Neural cell (in vitro differentiated cells): Measurements from ENCODE around the gene C11orf16.

ENCODE experiments used
- EP300 ChIP-seq: fragments of 450-650 bp; conservative IDR thresholded peaks from 2 replicates; pipeline ENCODE4 v1.6.1; 2014; ENCODE audit warnings: antibody characterized with exemption, mild to moderate bottlenecking, moderate library complexity; ENCODE audit not compliant: poor library complexity, severe bottlenecking
- POLR2AphosphoS5 ChIP-seq: IDR thresholded peaks from 2 replicates; pipeline ENCODE4 v1.6.1; 2012
- SMC3 ChIP-seq: fragments of 450-650 bp; conservative IDR thresholded peaks from 2 replicates; pipeline ENCODE4 v1.6.1; 2014; ENCODE audit warnings: antibody characterized with exemption, mild to moderate bottlenecking, moderate library complexity; ENCODE audit not compliant: poor library complexity
- TF ChIP-seq, protein P1 (sequence below): fragments of 450-650 bp; IDR thresholded peaks from 2 replicates; pipeline ENCODE4 v1.5.1; 2014; ENCODE audit warnings: antibody characterized with exemption, mild to moderate bottlenecking, moderate library complexity; ENCODE audit not compliant: poor library complexity, severe bottlenecking
- TF ChIP-seq, protein P2 (sequence below): IDR thresholded peaks from 2 replicates; pipeline ENCODE4 v1.6.1; 2012; ENCODE audit warnings: borderline replicate concordance

DNA sequence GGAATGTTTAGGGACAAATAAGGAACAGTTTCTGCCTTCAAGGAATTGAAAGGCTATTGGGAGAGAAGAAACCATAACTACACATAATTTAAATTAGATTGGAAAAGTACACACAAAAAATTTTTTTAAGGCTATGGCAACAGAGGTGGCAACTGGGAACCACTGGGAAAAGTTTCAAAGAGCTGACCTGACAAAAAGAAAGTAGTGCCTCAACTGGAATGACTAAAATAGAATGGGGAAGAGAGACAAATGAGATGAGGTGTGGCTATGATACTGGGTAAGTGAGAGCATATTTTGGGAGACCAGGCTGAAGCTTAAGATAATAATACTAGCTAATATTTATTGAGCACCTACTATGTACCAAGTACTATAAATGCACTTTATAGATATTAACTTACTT lies 24.6 kb downstream of the C11orf16 start:
- TF ChIP-seq POLR2AphosphoS5 (no peak), SMC3 (no peak), EP300 (no peak)
- TF ChIP-seq, protein P1, sequence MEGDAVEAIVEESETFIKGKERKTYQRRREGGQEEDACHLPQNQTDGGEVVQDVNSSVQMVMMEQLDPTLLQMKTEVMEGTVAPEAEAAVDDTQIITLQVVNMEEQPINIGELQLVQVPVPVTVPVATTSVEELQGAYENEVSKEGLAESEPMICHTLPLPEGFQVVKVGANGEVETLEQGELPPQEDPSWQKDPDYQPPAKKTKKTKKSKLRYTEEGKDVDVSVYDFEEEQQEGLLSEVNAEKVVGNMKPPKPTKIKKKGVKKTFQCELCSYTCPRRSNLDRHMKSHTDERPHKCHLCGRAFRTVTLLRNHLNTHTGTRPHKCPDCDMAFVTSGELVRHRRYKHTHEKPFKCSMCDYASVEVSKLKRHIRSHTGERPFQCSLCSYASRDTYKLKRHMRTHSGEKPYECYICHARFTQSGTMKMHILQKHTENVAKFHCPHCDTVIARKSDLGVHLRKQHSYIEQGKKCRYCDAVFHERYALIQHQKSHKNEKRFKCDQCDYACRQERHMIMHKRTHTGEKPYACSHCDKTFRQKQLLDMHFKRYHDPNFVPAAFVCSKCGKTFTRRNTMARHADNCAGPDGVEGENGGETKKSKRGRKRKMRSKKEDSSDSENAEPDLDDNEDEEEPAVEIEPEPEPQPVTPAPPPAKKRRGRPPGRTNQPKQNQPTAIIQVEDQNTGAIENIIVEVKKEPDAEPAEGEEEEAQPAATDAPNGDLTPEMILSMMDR = no peak
- TF ChIP-seq, protein P2, sequence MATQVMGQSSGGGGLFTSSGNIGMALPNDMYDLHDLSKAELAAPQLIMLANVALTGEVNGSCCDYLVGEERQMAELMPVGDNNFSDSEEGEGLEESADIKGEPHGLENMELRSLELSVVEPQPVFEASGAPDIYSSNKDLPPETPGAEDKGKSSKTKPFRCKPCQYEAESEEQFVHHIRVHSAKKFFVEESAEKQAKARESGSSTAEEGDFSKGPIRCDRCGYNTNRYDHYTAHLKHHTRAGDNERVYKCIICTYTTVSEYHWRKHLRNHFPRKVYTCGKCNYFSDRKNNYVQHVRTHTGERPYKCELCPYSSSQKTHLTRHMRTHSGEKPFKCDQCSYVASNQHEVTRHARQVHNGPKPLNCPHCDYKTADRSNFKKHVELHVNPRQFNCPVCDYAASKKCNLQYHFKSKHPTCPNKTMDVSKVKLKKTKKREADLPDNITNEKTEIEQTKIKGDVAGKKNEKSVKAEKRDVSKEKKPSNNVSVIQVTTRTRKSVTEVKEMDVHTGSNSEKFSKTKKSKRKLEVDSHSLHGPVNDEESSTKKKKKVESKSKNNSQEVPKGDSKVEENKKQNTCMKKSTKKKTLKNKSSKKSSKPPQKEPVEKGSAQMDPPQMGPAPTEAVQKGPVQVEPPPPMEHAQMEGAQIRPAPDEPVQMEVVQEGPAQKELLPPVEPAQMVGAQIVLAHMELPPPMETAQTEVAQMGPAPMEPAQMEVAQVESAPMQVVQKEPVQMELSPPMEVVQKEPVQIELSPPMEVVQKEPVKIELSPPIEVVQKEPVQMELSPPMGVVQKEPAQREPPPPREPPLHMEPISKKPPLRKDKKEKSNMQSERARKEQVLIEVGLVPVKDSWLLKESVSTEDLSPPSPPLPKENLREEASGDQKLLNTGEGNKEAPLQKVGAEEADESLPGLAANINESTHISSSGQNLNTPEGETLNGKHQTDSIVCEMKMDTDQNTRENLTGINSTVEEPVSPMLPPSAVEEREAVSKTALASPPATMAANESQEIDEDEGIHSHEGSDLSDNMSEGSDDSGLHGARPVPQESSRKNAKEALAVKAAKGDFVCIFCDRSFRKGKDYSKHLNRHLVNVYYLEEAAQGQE = no peak
